NCI-H1092 treated with DMSO at 0.1 percent for 48 hours (cell line): Measurements from ENCODE around the gene EPHB2.
A peak's percentile ranks its signal among the peaks of the same experiment; 100 is the strongest.
"Not testable (repeated sequence)": the region's sequence is repeated elsewhere in the genome, so short reads cannot be mapped to it uniquely, and the experiment has no call there.

ENCODE experiments used
- DNase-seq: peaks from one replicate; lab custom pipeline; 2025; lab: John Stamatoyannopoulos, UW

EPHB2 gene

DNA sequence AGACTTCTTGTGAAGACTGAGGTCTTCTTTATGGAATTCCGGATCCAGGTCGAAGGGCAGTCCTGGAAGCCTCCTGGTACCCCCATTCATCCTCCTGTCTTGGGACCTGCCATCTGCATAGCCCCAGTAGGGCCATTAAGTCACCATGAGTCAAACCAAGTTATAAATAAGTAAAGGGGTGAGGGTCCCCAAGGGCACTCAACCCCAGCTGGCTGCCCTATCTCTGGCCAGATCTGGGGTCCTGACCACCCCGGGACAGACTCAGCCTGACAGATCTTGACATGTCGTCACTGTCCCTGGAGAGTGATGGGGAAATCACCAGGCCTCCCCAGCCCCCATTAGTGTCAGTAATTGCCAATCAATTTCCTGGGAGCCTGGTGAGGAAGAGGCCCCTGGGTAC lies 108.7 kb downstream of the EPHB2 start:
- no peak for DNase-seq

DNA sequence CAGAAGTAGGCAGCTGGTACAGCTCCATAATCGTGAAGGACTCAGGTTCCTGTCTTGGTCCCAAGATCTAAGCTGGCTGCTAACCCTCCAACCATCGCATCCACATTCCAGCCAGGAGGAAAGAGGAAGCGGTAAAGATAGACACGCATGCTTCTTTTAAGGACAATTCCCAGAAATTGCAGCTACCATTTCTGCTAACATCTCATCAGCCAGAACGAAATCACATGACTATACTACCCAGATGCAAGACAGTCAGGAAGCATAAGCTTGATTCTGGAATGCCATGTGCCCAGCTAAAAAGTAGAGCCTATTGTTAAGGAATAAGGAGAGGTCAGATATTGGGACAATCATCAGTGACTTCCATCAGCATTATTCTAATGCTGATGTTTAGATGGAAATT lies 110.4 kb downstream of the EPHB2 start:
- DNase-seq: no peak

DNA sequence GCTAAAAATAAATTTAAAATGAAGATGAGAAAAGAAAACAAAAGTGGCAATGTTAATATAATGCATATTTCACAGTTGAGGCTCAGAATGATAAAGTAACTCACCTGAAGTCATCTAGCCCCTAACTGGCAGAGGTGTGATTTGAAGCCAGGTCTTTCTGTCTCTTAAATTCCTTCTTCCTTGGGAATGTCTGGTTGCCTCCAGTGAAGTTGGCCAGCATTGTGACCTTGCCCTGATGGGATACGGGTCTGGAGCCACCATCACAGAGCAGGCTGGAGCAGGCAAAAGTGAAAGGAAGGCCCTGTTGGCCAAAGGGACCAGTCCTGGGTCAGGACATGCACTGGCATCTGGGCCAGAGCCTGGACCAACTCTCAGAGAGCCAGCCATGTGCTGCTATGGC lies 111.7 kb downstream of the EPHB2 start:
- DNase-seq: no peak

DNA sequence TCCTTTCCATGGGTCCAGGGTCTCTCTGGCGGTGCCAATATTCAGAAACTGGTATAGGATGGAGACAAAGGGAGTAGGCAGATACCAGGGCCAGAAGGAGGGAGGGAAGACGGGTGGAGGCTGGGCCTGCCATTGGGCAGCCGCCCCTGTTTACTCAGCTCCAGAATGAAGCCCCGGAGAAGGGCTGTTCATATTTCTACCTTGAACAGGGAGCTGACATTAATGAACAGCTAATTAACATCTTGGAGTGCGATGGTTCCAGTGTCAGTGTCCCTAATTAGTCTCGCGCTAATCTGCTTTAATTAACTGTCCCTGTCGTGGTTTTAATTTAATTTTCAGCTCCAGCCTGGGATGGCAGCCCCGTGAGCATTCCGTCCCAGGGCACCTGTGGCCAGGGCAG lies 113.8 kb downstream of the EPHB2 start:
- DNase-seq: peak; percentile 26

DNA sequence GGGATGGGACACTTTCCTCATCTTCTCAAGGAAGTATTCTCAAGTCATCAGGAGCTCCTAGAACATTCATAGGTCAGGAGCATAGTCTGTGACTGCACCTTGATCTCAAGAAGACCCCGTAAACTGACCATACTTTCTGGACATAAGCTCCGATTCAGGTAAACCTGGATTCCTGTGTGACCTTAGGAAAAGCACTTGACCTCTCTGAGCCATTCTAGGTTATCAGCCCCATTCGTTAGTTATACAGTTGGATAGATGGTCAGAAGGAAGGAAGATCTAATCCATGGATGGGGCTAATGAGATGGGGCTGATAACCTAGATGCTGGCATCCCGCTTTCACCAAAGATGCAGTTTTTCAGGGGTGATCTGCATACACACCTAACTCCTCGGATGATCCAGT lies 114.3 kb downstream of the EPHB2 start:
- DNase-seq: no peak

DNA sequence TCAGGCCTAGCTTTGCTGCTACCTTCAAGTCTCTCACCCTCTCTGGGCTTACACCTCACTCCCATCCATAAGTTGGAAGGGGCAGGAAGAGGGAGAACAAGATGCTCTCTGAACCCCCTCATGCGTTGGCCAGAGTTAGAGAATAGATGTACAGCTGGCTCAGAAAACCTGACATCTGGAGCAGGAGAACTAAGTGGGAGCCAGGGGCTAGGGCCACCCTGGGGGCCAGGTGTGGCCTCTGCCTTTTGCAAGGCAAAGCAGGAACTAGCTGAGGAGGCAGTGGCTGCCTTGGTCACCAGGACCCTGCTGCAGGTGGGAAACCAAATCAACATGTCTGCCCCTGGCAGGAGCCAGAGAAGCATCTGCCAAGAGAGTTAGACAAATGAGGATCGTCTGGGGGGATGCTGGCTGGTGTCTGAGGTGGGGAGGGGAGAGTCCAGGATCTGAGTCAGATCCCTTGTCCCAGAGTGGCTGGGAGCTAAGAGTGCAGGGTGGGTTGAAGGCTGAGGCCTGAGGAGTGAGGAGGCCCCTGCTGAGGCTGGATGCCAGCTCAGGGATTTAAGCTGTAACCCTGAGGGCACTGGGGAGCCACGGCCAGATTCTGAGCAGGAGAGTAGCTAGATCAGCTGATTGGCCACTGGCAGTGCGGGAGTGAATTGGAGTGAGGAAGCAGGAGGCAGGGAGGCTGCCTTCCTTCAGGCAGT lies 115.0 kb downstream of the EPHB2 start:
- DNase-seq: no peak

DNA sequence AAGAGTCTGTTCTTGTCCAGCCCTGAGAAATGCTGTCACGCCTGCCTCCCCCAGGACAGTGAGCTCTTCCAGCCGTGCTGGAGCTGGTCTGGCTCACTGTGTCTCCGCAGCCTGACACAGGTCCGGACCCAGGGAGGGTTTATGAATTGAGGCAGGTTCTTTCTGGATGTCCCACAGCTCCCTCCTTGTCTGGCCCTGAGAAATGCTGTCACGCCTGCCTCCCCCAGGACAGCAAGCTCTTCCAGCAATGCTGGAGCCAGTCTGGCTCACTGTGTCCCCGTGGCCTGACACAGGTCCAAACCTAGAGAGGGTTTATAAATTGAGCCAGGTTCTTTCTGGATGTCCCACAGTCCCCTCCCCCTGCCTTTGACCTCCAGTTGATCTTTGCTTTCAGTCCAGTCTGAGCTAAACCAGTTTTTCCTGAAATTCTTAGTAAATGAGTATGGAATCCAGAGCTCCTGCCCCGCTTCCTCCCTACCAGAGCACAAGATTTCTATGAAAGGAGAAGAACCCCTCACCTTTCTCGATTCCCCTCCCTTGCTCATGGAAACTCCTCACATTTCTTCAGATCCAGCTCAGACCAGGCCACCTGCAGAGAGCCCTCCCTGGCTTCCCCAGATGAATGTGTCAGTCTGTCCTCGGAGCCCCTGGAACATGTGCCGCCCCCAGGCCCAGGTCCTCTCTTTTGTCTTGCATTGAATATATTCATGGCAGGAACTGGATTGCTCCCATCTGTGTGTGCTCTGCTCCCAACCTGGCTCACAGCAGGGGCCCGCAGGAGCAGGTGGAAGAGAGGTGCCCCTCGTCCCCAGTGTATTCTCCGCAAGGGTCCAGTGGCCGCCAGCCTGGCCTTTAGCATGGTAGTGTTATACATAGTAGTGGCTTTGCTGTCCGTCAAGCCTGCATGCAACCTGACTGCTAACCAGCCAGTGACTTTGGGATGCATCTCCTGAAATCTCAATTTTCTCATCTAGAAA lies 116.3 kb downstream of the EPHB2 start:
- peak; percentile 19 for DNase-seq

DNA sequence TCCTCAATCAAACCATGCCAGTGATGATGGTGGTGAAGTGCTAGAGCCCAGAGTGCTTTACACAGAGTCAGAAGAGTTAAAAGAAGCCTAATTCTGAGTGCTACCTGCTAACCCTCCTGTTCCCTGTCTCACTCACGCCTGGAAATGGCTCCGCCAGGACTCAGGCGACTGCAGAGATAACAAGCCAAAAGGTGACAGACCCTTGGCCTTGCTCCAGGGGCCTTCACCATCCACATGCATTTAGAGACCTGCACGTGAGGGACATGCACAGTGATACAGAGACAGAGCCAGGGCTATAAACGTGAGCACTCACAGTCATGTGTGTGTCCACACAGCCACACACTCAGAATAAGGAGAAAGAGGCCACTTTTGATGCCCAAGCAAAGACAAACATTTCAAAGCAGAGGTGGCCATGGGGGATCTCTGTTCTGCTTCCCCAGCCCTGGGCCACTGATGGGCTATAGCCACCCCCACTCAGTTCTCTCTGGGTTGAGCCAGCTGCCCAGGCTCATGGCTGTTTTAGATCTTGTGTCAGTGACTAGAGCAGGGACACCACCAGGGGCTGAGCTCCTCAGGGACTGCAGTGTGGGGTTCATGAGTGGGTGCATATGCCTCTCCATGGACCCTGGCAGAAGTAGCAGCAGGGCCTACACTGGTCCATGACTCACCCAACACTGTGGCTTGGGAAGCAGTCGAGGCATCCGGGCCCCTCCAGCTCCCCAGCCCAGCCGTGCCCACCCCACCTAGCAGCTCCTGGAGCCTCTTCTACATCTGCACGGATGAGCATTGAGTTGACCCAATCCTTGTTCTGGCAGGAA lies 117.2 kb downstream of the EPHB2 start:
- DNase-seq: no peak

DNA sequence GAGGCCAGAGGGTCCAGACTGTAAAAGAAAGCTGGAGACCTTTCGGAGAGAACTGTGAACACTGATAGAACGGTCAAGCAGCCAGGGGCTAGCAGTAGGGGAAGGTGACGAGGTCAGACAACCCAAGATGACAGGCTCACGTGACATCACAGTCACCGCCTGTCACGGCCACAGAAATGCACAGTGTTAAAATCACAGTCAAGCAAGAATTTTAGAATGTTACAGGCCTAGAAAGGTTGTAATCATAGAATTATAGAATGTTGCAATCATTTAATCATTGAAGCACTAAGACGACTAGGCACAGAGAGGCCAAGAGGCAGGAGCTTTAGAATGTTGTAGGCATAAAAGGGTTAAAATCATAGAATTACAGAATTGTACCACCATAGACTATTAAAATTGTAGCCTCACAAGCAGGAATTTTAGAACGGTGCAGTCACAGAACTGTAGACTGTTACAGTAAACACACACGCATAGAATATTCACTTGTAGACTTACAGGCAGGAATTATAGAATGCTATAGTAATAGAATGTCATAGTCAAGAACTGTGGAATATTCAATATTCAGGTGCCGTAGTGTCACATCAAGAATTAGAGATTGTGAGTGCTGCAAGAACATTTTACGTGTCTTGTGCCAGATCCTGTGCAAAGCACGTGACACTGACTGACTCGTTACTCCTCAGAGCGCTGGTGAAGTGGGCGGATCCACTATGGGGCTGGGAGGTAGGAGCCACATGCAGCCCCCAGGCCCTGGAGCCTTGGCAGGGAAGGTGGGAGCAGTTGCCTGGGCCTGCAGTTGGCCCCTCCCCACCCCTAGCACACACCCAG lies 118.1 kb downstream of the EPHB2 start:
- DNase-seq: no peak

DNA sequence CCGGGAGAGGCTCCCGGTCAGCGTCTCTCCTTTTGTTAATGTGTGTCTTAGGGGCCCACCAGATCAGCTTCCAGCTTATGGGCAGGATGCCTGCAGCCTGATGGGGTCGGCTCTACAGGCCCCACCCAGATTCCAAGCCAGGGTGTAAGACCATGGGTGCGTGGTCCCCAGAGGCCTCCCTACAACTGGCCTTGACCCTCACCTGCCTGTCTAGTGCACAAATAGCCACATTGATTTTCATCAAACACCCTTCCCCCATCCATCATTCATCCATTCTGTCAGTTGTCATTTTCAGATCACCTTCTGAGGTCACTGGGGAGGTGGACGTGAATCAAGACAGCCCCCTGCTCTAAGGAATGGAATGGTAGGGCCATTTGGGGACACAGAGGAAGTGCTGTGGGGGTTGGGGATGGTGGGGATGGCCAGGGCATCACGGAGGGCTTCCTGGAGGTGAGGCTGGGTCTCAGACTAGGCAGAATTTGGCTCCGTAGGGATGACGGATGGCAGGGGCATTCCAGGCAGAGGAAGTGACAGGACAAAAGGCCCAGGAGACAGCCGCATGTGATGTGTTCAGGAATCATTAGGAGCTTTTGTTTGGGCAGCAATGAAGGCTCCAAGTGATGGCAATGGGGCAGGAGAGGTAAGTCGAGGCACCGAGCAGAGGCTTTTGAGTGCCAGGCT lies 118.8 kb downstream of the EPHB2 start:
- no peak for DNase-seq

DNA sequence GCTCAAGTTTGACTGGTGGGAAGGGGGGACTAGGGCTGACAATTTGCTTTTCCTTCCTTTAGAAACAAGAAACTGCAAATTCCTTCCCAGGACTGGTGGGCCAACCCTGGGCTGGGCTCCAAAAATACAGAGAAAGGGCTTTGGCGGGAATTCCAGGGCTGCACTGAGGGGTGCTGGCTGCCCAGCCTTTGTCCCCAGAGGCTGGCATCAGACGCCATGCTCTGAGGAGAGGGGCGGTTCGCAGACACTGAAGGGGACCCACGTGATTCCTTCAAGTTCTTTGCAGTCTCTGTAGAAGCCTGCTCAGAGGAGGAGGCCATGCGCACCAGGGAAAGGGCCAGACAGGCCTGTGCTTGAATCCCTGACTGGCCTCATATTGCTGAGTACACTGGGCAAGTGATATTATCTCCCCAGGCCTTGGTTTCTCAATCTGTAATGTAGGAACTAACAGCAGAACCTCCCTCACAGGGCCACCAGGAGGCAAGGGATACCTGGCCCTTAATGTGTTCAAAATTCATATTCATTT lies 119.5 kb downstream of the EPHB2 start:
- peak; percentile 14 for DNase-seq

DNA sequence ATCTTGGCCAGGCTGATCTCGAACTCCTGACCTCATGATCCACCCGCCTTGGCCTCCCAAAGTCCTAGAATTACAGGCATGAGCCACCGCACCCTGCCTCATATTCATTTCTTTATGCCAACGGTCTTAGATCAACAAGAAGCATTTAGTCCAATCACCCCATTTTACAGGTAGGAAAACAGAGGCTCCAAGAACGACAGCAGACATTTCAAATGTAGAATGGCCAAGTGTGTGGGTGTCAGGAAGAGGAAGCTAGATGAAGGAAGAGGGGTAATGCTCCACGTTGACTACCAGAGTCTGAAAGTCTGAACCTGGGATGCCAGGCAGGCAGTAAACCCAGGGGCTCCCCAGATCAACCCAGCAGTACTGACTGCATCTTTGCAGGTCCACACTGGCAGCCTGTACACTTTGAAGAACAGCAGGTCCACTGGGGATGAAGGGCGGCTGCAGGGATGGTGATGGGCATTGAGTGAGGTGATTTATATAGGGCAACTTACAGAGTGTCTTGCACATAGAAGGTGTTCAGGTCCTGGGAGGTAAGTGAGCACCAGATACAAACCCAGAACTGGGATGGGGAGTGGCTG lies 120.2 kb downstream of the EPHB2 start:
- DNase-seq: no peak

DNA sequence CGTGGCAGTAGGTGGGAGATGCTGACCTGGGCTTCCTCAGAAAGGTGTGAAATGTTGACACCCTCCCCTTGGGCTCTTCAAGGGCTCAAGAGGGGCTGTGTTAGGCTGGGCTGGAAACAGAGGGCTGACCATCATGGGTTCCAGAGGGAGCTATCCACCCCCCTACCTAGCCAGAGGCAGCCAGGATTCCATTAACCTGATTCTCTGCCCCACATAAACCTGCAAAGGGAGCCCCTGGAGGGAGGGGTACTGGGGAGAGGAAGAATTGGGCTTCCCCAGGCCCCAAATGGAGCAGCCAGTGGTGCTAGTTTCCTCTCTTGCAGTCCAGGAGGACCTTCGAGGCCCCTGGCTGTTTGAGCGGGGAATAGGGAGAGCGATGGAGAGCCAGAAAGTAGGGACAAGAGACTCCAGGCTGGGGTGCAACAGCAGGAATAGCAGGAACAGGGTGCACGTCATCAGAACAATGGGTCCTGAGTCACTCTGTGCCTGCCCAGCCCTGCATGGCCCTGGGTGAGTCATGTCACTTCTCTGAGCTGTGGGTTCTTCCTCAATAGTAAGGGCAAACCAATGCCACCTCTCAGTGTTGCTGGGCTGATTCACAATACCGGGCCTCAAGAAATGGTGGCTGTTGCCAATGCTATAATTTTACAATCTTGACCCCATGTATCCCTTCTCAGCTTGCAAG lies 121.2 kb downstream of the EPHB2 start:
- no peak for DNase-seq

DNA sequence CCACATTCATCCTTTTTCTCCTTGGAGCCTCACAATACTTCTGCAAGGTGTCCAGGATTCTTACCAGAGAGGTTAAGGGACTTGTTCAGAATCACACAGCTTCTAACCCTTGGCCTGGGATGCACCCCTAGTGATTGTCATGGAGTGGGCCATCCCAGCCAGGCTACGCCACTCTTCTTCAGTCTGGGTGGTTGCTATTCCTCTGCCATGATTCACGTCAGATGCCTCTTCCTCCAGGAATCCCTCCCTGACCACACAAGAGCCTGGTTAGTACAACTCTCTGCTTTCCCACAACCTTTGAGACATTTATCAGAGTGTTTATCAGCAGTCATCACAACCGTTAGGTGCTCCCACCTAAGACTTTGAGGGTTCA lies 121.8 kb downstream of the EPHB2 start:
- DNase-seq: no peak

DNA sequence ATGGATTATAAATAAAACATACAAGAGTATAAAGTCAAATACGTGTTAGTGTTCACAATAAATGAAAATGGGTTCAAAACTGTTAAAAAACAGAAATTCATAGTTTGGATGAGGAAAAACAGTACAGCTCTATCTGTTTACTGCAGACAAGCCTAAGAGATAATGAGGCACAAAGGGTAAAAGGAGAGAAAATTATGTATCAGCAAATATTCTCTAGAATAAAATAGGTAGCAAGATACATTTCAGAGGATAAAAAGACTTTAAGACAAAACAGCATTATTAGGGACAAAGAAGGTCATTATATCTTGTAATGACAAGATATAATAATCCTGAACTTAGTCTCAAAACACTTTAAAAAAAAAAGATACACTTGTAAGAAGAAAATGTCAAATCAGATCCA lies 123.1 kb downstream of the EPHB2 start:
- DNase-seq: no peak

DNA sequence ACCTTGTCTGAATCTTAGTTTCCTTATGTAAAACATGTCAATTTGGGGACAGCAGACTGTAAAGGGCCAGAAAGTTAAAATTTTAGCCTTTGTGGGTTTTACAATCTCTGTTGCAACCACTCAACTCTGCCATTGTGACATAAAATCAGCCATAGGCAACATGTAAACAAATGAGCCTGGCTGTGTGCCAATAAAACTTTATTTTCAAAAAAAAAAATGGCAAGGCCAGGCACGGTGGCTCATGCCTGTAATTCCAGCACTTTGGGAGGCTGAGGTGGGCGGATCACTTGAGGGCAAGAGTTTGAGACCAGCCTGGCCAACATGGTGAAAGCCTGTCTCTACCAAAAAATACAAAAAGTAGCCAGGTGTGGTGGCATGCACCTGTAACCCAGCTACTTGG lies 123.8 kb downstream of the EPHB2 start:
- not testable (repeated sequence) for DNase-seq

DNA sequence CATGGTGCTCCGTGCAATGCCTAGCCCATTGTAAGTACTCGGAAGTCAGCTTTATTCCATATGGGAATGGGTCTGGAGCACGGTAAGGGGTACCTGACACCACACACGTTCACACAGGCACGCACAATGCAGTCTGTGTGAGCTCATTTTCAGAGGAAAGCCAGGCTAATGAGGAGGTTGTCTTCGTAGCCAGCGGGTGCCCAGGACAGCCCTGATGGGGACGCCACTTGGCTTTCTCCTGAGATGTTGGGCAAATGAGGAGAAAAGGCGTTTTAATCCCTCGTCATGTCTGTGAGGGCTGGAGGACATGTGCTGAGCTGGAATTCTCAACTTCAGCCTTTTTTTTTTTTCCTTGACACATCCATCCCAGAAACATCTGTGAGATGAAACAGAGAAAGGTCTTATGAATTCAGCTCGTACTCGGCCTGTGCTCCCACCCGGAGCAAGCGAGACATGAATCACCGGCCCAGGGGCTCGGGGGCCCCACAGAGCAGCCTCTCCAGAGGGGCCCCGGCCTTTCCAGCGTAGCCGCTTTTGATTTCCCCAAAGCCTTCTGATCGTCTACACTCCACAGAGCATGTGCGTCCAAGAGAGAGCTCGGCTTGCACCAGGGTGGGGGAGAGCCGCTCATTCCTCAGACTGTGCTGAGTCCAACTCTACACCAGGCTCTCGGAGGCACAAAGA lies 125.1 kb downstream of the EPHB2 start:
- no peak for DNase-seq

DNA sequence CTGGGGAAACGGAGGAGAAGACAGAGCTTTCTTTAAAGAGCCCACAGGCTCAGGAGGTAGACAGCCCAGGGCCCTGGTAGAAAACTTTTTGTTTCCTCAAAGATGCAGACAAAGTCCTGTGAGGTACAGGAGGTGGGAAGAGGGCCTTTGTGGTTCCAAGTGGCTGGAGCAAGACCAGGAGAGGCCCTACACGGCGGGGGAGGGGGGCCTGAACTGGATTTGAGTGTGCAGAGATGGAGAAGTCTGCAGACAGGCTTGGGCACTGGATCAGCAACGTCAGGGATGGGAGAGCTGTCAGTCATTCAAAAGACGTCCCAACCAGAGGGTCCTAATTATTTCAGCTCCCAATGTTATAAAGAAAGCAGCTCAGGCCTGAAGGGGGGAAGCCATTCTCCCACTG lies 126.2 kb downstream of the EPHB2 start:
- no peak for DNase-seq

DNA sequence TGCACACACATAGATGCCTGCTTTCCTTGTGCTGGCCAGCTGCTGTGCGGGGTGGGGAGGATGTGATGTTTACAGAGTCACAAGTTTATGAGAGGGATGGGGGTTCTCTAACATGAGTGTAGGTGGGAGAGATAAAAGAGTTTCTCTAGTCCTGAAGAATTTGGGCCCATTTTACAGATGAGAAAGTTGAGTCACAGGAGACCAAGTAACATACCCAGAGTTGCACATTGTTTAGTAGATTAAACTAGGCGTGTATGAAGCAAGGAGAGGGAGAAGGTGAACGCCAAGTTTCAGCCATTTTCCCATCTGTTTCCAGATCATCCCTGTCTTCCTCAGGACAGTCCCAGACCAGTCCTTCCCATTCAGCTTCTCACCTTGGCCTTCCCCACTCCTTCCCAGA lies 126.7 kb downstream of the EPHB2 start:
- no peak for DNase-seq
